Measurements from ENCODE around the gene MED13L.

- TF ChIP-seq CTCF (IDR thresholded peaks at IDR 0.05) (0 out of 2 replicates have a peak, but pooled peaks have one; percentile 22), POLR2AphosphoS5 (IDR thresholded peaks at IDR 0.05; ENCODE audit: low read depth, low read length) (no peak)
Measured at GRCh38 chr12:116266168-116266601, 11.3 kb downstream of the MED13L start.

Measured in SK-N-SH (cell line).